ENCODE results near the gene LETM1.

DNA sequence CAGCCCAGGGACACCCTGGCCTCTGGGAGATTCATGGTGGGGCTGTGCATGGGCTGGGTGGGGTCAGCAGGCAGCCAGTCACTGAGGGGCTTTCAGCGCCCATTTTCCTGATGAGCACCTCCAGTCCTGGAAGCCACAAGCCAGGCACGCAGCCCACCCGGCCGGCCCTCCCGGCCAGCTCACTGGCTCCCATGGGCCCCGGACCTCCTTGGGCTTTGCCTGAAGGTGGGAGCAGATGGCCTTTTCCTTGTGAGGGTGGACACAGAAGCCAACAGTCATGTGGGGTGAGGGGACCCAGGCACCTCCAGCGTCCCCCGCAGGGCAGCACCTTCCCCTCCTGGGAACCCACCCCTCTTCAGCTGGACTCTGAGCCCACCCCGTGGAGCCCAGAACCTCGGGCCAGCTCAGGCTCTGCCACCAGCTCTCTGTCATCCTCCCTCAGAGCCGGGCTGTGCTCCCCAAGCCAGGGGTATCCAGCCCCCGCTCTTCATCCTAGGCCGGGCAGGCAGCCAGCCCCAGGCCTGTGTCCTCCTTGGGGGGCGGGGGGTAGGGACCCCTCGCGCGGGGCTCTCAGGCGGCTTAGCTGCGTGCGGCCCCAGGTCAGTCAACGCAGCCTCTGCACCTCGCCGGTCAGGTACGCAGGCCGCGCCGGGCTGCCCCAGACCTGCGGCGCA lies 63.7 kb downstream of the LETM1 start:
- TF ChIP-seq, protein P1, sequence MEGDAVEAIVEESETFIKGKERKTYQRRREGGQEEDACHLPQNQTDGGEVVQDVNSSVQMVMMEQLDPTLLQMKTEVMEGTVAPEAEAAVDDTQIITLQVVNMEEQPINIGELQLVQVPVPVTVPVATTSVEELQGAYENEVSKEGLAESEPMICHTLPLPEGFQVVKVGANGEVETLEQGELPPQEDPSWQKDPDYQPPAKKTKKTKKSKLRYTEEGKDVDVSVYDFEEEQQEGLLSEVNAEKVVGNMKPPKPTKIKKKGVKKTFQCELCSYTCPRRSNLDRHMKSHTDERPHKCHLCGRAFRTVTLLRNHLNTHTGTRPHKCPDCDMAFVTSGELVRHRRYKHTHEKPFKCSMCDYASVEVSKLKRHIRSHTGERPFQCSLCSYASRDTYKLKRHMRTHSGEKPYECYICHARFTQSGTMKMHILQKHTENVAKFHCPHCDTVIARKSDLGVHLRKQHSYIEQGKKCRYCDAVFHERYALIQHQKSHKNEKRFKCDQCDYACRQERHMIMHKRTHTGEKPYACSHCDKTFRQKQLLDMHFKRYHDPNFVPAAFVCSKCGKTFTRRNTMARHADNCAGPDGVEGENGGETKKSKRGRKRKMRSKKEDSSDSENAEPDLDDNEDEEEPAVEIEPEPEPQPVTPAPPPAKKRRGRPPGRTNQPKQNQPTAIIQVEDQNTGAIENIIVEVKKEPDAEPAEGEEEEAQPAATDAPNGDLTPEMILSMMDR (IDR thresholded peaks at IDR 0.05 in 4 of 5, conservative IDR thresholded peaks at IDR 0.05 in 1 of 5): no peak
- TF ChIP-seq POLR2A (IDR thresholded peaks at IDR 0.05): no peak

Measured in gastrocnemius medialis (tissue), 4 donors.